ENCODE data around the gene CLCN5. TPM values are rescaled to one million over a fixed set of nuclear protein-coding genes. Genes with fewer than 3 reads are reported as not detected.
A peak's percentile ranks its signal among the peaks of the same experiment; 100 is the strongest.

CLCN5 gene
- total RNA-seq, 1 experiment from 2014 or later, result 2.9 TPM

- peak; percentile 7 for DNase-seq (ENCODE audit: low read depth)
These were observed 159.0 kb downstream of the CLCN5 start for GRCh38 chrX:50081282-50081889.

- DNase-seq (ENCODE audit: low read depth), result no peak
These were observed 160.3 kb downstream of the CLCN5 start for GRCh38 chrX:50082741-50083140.

- DNase-seq (ENCODE audit: low read depth), result no peak
These were observed 166.2 kb downstream of the CLCN5 start for GRCh38 chrX:50088645-50089044.

GRCh38 chrX:50093625-50094024 lies 171.2 kb downstream of the CLCN5 start:
- no peak for DNase-seq (ENCODE audit: low read depth)

- no peak for DNase-seq (ENCODE audit: low read depth)
These were observed 174.7 kb downstream of the CLCN5 start for GRCh38 chrX:50097071-50097470.

- no peak for DNase-seq (ENCODE audit: low read depth)
These were observed 175.8 kb downstream of the CLCN5 start for GRCh38 chrX:50098241-50098640.

GRCh38 chrX:50098749-50099148 lies 176.4 kb downstream of the CLCN5 start:
- DNase-seq (ENCODE audit: low read depth), result no peak

GRCh38 chrX:50099331-50099730 lies 176.9 kb downstream of the CLCN5 start:
- no peak for DNase-seq (ENCODE audit: low read depth)

GRCh38 chrX:50100188-50100587 lies 177.8 kb downstream of the CLCN5 start:
- DNase-seq (ENCODE audit: low read depth), result peak; percentile 12

GRCh38 chrX:50103176-50103575 lies 180.8 kb downstream of the CLCN5 start:
- no peak for DNase-seq (ENCODE audit: low read depth)

GRCh38 chrX:50103866-50104566 lies 181.6 kb downstream of the CLCN5 start:
- no peak for DNase-seq (ENCODE audit: low read depth)

GRCh38 chrX:50106051-50106675 lies 183.8 kb downstream of the CLCN5 start:
- DNase-seq (ENCODE audit: low read depth), result no peak

GRCh38 chrX:50107470-50107869 lies 185.1 kb downstream of the CLCN5 start:
- DNase-seq (ENCODE audit: low read depth), result no peak

GRCh38 chrX:50108264-50108663 lies 185.9 kb downstream of the CLCN5 start:
- DNase-seq (ENCODE audit: low read depth), result no peak

GRCh38 chrX:50111742-50112141 lies 189.3 kb downstream of the CLCN5 start:
- no peak for DNase-seq (ENCODE audit: low read depth)

GRCh38 chrX:50114113-50114512 lies 191.7 kb downstream of the CLCN5 start:
- no peak for DNase-seq (ENCODE audit: low read depth)

- DNase-seq (ENCODE audit: low read depth), result no peak
These were observed 193.6 kb downstream of the CLCN5 start for GRCh38 chrX:50115973-50116372.

GRCh38 chrX:50117476-50117875 lies 195.1 kb downstream of the CLCN5 start:
- DNase-seq (ENCODE audit: low read depth), result no peak

GRCh38 chrX:50125480-50125879 lies 203.1 kb downstream of the CLCN5 start:
- DNase-seq (ENCODE audit: low read depth), result no peak

GRCh38 chrX:50147972-50148371 lies 225.6 kb downstream of the CLCN5 start:
- DNase-seq (ENCODE audit: low read depth), result no peak

All from HT1080 (cell line).